H9 (cell line): ENCODE measurements around the gene TMCO4. TPM values are rescaled to one million over a fixed set of nuclear protein-coding genes. Genes with fewer than 3 reads are reported as not detected.

Experiments
- DNase-seq: peaks from one replicate; pipeline ENCODE4 v3.0.0-alpha.2; 2017
- H2AFZ ChIP-seq: one replicate; pipeline ENCODE4 v1.6.1; 2013; ENCODE audit warnings: mild to moderate bottlenecking, low read length, control low read depth, moderate library complexity
- H2AK5ac ChIP-seq: 2 replicates; pipeline ENCODE4 v1.6.1; 2013; ENCODE audit warnings: low read length, control low read depth, mixed read lengths; ENCODE audit not compliant: insufficient read length
- H2BK120ac ChIP-seq: one replicate; pipeline ENCODE4 v1.6.1; 2013; ENCODE audit warnings: low read depth, mild to moderate bottlenecking, low read length, control low read depth, inconsistent platforms; ENCODE audit not compliant: poor library complexity, severe bottlenecking
- H2BK12ac ChIP-seq: 2 replicates; pipeline ENCODE4 v1.6.1; 2013; ENCODE audit warnings: low read length, control low read depth, mixed read lengths, low read depth; ENCODE audit not compliant: insufficient read length
- H2BK15ac ChIP-seq: 2 replicates; pipeline ENCODE4 v1.6.1; 2013; ENCODE audit warnings: low read depth, low read length, control low read depth
- H2BK20ac ChIP-seq: one replicate; pipeline ENCODE4 v1.6.1; 2013; ENCODE audit warnings: low read depth, mild to moderate bottlenecking, low read length, control low read depth, inconsistent platforms; ENCODE audit not compliant: poor library complexity, severe bottlenecking
- H2BK5ac ChIP-seq: 2 replicates; pipeline ENCODE4 v1.6.1; 2013; ENCODE audit warnings: low read length, control low read depth, mixed read lengths; ENCODE audit not compliant: insufficient read length
- H3K14ac ChIP-seq: 2 replicates; pipeline ENCODE4 v1.6.1; 2013; ENCODE audit warnings: low read length, control low read depth; ENCODE audit not compliant: insufficient read depth
- H3K18ac ChIP-seq: 2 replicates; pipeline ENCODE4 v1.6.1; 2013; ENCODE audit warnings: low read depth, mild to moderate bottlenecking, mixed read lengths, low read length, control low read depth; ENCODE audit not compliant: insufficient read length
- H3K23ac ChIP-seq: 2 replicates; pipeline ENCODE4 v1.6.1; 2013; ENCODE audit warnings: low read length, control low read depth, mixed read lengths, low read depth; ENCODE audit not compliant: insufficient read length
- H3K23me2 ChIP-seq: 2 replicates; pipeline ENCODE4 v1.6.1; 2013; ENCODE audit warnings: low read depth, mild to moderate bottlenecking, mixed read lengths, low read length, control low read depth; ENCODE audit not compliant: insufficient read length, poor library complexity, severe bottlenecking
- H3K27ac ChIP-seq: 2 replicates; pipeline ENCODE4 v1.5.1; 2013; ENCODE audit warnings: low read length, control low read depth, mixed read lengths, low read depth; ENCODE audit not compliant: insufficient read length
- H3K27me3 ChIP-seq: 2 replicates; pipeline ENCODE4 v1.6.1; 2013; ENCODE audit warnings: low read length, control low read depth, inconsistent platforms; ENCODE audit not compliant: insufficient read depth
- H3K4ac ChIP-seq: 2 replicates; pipeline ENCODE4 v1.6.1; 2013; ENCODE audit warnings: low read depth, mild to moderate bottlenecking, control low read depth, inconsistent platforms, low read length, moderate library complexity
- H3K4me1 ChIP-seq: 2 replicates; pipeline ENCODE4 v1.6.1; 2013; ENCODE audit warnings: low read length, control low read depth, inconsistent platforms; ENCODE audit not compliant: insufficient read depth
- H3K4me2 ChIP-seq: 2 replicates; pipeline ENCODE4 v1.6.1; 2013; ENCODE audit warnings: low read length, control low read depth, mixed read lengths; ENCODE audit not compliant: insufficient read length, insufficient read depth
- H3K56ac ChIP-seq: 2 replicates; pipeline ENCODE4 v1.6.1; 2013; ENCODE audit warnings: low read depth, mild to moderate bottlenecking, mixed read lengths, low read length, control low read depth; ENCODE audit not compliant: insufficient read length
- H3K79me1 ChIP-seq: 2 replicates; pipeline ENCODE4 v1.6.1; 2013; ENCODE audit warnings: low read depth, mild to moderate bottlenecking, moderate library complexity, low read length, control low read depth, inconsistent platforms; ENCODE audit not compliant: insufficient read depth, poor library complexity, severe bottlenecking
- H3K79me2 ChIP-seq: 2 replicates; pipeline ENCODE4 v1.6.1; 2013; ENCODE audit warnings: low read length, control low read depth, inconsistent platforms; ENCODE audit not compliant: insufficient read depth
- H3K9ac ChIP-seq: 2 replicates; pipeline ENCODE4 v1.6.1; 2013; ENCODE audit warnings: low read length, control low read depth, mixed read lengths; ENCODE audit not compliant: insufficient read length; ENCODE audit errors: extremely low read depth
- H3K9me3 ChIP-seq: one replicate; pipeline ENCODE4 v1.6.1; 2013; ENCODE audit warnings: low read depth, low read length, inconsistent platforms; ENCODE audit not compliant: control insufficient read depth
- H3T11ph ChIP-seq: one replicate; pipeline ENCODE4 v1.6.1; 2013; ENCODE audit warnings: mild to moderate bottlenecking, low read length, control low read depth, inconsistent platforms
- H4K20me1 ChIP-seq: one replicate; pipeline ENCODE4 v1.6.1; 2013; ENCODE audit not compliant: control insufficient read depth, insufficient read length, insufficient read depth
- H4K5ac ChIP-seq: 2 replicates; pipeline ENCODE4 v1.6.1; 2013; ENCODE audit warnings: low read depth, mild to moderate bottlenecking, mixed read lengths, low read length, control low read depth; ENCODE audit not compliant: insufficient read length
- H4K8ac ChIP-seq: replicated peaks from 2 replicates; pipeline ENCODE4 v1.6.1; 2013; ENCODE audit warnings: low read length, control low read depth, mixed read lengths, low read depth; ENCODE audit not compliant: insufficient read length
- H4K91ac ChIP-seq: 2 replicates; pipeline ENCODE4 v1.6.1; 2013; ENCODE audit warnings: low read depth, mild to moderate bottlenecking, moderate library complexity, mixed read lengths, low read length, control low read depth; ENCODE audit not compliant: insufficient read length
- H3K27ac Mint-ChIP-seq, 3 experiments: 2 replicates in 2 of 3; 3 replicates in 1 of 3; pipeline ENCODE4 v1.8.0; 2020 to 2021; ENCODE audit warnings: mixed read lengths in 3 of 3, mild to moderate bottlenecking in 1 of 3, moderate library complexity in 1 of 3
- H3K27me3 Mint-ChIP-seq: 2 replicates; pipeline ENCODE4 v1.8.0; 2021; ENCODE audit warnings: low read depth, mild to moderate bottlenecking, moderate library complexity, mixed read lengths
- H3K36me3 Mint-ChIP-seq, 3 experiments: 2 replicates in 2 of 3; 3 replicates in 1 of 3; pipeline ENCODE4 v1.8.0; 2020 to 2021; ENCODE audit warnings: low read depth in 3 of 3, mixed read lengths in 3 of 3; ENCODE audit not compliant: insufficient read depth in 1 of 3
- H3K4me1 Mint-ChIP-seq, 2 experiments: 2 replicates each; pipeline ENCODE4 v1.8.0; 2020; ENCODE audit warnings: mixed read lengths in 2 of 2
- H3K4me3 Mint-ChIP-seq, 2 experiments: 2 replicates in 1 of 2; 3 replicates in 1 of 2; pipeline ENCODE4 v1.8.0; 2020 to 2021; ENCODE audit warnings: mild to moderate bottlenecking in 2 of 2, mixed read lengths in 2 of 2, moderate library complexity in 1 of 2
- H3K9me3 Mint-ChIP-seq, 2 experiments: 2 replicates in 1 of 2; 3 replicates in 1 of 2; pipeline ENCODE4 v1.8.0; 2020; ENCODE audit warnings: mild to moderate bottlenecking in 2 of 2, mixed read lengths in 2 of 2, moderate library complexity in 1 of 2
- WGBS: extraction: QIAGEN DNeasy Blood & Tissue Kit; methylation state at CpG from one replicate; pipeline ENCODE4 v1.1.7; 2013; ENCODE audit warnings: missing lambda C conversion rate, low lambda C conversion rate, mixed read lengths; ENCODE audit not compliant: insufficient read length; ENCODE audit errors: extremely low coverage; 5-methylcytosine and 5-hydroxymethylcytosine counted together
- total RNA-seq: library from RNA; stranded (reverse); gene quantifications from 2 replicates; pipeline ENCODE4 v1.2.1, GENCODE V29; 2021
- TF ChIP-seq, protein P1 (sequence below): fragments of 200-600 bp; sonication (generic); conservative IDR thresholded peaks from 3 replicates; pipeline ENCODE4 v1.8.0; 2021; ENCODE audit warnings: antibody characterized with exemption, mild to moderate bottlenecking

The TMCO4 gene
- total RNA-seq, 1 experiment from 2014 or later: 4.0 TPM

DNA sequence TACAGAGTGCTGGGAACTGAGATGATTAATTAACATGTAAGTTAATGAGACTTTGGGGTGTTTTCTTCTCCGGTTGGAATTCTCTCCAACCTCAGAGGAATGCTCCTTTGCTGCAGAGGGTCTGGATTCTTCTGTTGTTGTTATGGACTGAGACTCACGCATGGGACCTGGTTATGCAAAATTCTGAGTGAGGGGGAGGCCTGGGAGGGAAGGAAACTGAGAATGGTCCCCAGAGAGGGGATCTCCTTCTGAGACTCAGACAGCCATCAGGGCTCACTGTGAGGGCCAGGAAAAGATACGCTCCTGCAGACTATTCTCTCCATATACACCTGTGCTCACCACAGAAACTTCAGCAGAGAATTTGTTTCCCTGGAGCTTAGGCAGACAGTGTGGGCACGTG is 78.7 kb downstream of the TMCO4 start:
- WGBS: no CpG with 5 or more reads among the region's 4 CpGs
- Histone ChIP-seq H3K27me3 (no peaks in the 10 kb centered on the region), H2BK12ac (no peak overlapping the region), H3T11ph (no peak overlapping the region), H3K79me2 (no peaks in the 10 kb centered on the region), H3K27ac (no peak overlapping the region), H3K23ac (no peak overlapping the region), H3K4ac (no peak overlapping the region), H3K18ac (no peak overlapping the region), H3K4me1 (peaks cover 6% of the 10 kb centered on the region), H4K91ac (no peak overlapping the region), H2BK15ac (no peak overlapping the region), H3K9ac (no peak overlapping the region), H4K8ac (no peak overlapping the region), H3K9me3 (no peaks in the 10 kb centered on the region), H2BK120ac (no peak overlapping the region), H3K4me2 (no peak overlapping the region), H3K14ac (no peak overlapping the region), H2AK5ac (no peak overlapping the region), H3K79me1 (no peaks in the 10 kb centered on the region), H2BK5ac (no peak overlapping the region), H4K20me1 (no peaks in the 10 kb centered on the region), H3K56ac (no peak overlapping the region), H3K23me2 (no peaks in the 10 kb centered on the region), H2AFZ (no peak overlapping the region), H2BK20ac (no peak overlapping the region), H4K5ac (no peak overlapping the region)
- DNase-seq: no peak
- Mint-ChIP-seq H3K27me3 (no peaks in the 10 kb centered on the region; the same call in 1 of the 2 replicates), H3K9me3 (no peaks in the 10 kb centered on the region; a peak in 1 of 5 replicates), H3K27ac (peak overlapping the region in 2 of 3 experiments; percentile 65 to 79; a peak in 4 of 7 replicates), H3K4me3 (no peak overlapping the region), H3K4me1 (peaks cover 18 to 30% of the 10 kb centered on the region in 2 experiments), H3K36me3 (no peaks in the 10 kb centered on the region)
- TF ChIP-seq, protein P1, sequence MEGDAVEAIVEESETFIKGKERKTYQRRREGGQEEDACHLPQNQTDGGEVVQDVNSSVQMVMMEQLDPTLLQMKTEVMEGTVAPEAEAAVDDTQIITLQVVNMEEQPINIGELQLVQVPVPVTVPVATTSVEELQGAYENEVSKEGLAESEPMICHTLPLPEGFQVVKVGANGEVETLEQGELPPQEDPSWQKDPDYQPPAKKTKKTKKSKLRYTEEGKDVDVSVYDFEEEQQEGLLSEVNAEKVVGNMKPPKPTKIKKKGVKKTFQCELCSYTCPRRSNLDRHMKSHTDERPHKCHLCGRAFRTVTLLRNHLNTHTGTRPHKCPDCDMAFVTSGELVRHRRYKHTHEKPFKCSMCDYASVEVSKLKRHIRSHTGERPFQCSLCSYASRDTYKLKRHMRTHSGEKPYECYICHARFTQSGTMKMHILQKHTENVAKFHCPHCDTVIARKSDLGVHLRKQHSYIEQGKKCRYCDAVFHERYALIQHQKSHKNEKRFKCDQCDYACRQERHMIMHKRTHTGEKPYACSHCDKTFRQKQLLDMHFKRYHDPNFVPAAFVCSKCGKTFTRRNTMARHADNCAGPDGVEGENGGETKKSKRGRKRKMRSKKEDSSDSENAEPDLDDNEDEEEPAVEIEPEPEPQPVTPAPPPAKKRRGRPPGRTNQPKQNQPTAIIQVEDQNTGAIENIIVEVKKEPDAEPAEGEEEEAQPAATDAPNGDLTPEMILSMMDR: no peak
